Measurements from ENCODE around the gene CDC25B.

CDC25B gene

GRCh38 chr20:3766422-3767109 is 29.5 kb upstream of the CDC25B start:
- TF ChIP-seq CTCF (IDR thresholded peaks at IDR 0.05) = no peak
- no peaks in the 10 kb centered on the region for H3K9me3 Mint-ChIP-seq
- H3K4me1 Mint-ChIP-seq = peaks cover 53% of the 10 kb centered on the region
- DNase-seq = no peak
- H3K27me3 Mint-ChIP-seq (ENCODE audit: low read depth, poor library complexity) = peaks cover 3% of the 10 kb centered on the region
- peak overlapping the region; percentile 85 for H3K4me3 Mint-ChIP-seq
- peaks cover 4% of the 10 kb centered on the region for H3K36me3 Mint-ChIP-seq (ENCODE audit: low read depth)
- no peak overlapping the region for H3K27ac Mint-ChIP-seq

- Mint-ChIP-seq H3K4me3 (peak overlapping the region; percentile 85), H3K36me3 (ENCODE audit: low read depth) (no peaks in the 10 kb centered on the region), H3K9me3 (no peaks in the 10 kb centered on the region), H3K4me1 (peaks cover 49% of the 10 kb centered on the region), H3K27ac (no peak overlapping the region), H3K27me3 (ENCODE audit: low read depth, poor library complexity) (peaks cover 3% of the 10 kb centered on the region)
- TF ChIP-seq CTCF (IDR thresholded peaks at IDR 0.05) = no peak
- DNase-seq = peak; percentile 37
Measured at GRCh38 chr20:3767110-3767426, 29.0 kb upstream of the CDC25B start.

GRCh38 chr20:3767427-3768341 is 28.4 kb upstream of the CDC25B start, which contains the start of gene ADISSP:
ADISSP (minus strand) TSS chr20:3767753; CDS start chr20:3760100, 7,653 bp downstream.
- peak; percentile 96 for DNase-seq
- Mint-ChIP-seq H3K9me3 (no peaks in the 10 kb centered on the region), H3K4me3 (peak within 1 kb of the TSS; percentile 85), H3K36me3 (ENCODE audit: low read depth) (no peaks in the 10 kb centered on the region), H3K27me3 (ENCODE audit: low read depth, poor library complexity) (peaks cover 7% of the 10 kb centered on the region), H3K4me1 (peaks cover 46% of the 10 kb centered on the region), H3K27ac (peak within 1 kb of the TSS; percentile 97)
- TF ChIP-seq CTCF (IDR thresholded peaks at IDR 0.05) = no peak

- Mint-ChIP-seq H3K4me1 (peaks cover 44% of the 10 kb centered on the region), H3K36me3 (ENCODE audit: low read depth) (no peaks in the 10 kb centered on the region), H3K9me3 (no peaks in the 10 kb centered on the region), H3K4me3 (peak overlapping the region; percentile 83), H3K27ac (peak overlapping the region; percentile 97), H3K27me3 (ENCODE audit: low read depth, poor library complexity) (peaks cover 11% of the 10 kb centered on the region)
- peak; percentile 55 for TF ChIP-seq CTCF (IDR thresholded peaks at IDR 0.05)
- DNase-seq = peak; percentile 91
Measured at GRCh38 chr20:3768342-3769130, 27.6 kb upstream of the CDC25B start.

- peaks cover 17% of the 10 kb centered on the region for H3K4me1 Mint-ChIP-seq
- H3K9me3 Mint-ChIP-seq = no peaks in the 10 kb centered on the region
- no peak overlapping the region for H3K4me3 Mint-ChIP-seq
- no peak for DNase-seq
- no peaks in the 10 kb centered on the region for H3K36me3 Mint-ChIP-seq (ENCODE audit: low read depth)
- no peak for TF ChIP-seq CTCF (IDR thresholded peaks at IDR 0.05)
- H3K27me3 Mint-ChIP-seq (ENCODE audit: low read depth, poor library complexity) = peaks cover 36% of the 10 kb centered on the region
- H3K27ac Mint-ChIP-seq = no peak overlapping the region
Measured at GRCh38 chr20:3771552-3772058, 24.5 kb upstream of the CDC25B start.
